Osteoblast (primary cell): ENCODE measurements around the gene POLD1. TPM values are rescaled to one million over a fixed set of nuclear protein-coding genes. Genes with fewer than 3 reads are reported as not detected.

ENCODE experiments used
- DNase-seq: peaks from one replicate; pipeline ENCODE4 v3.0.0; 2011; ENCODE audit warnings: low spot score, mixed read lengths; ENCODE audit not compliant: insufficient read length; ENCODE audit errors: missing footprints
- H2AFZ ChIP-seq: 2 replicates; pipeline ENCODE4 v1.6.0; 2011; ENCODE audit warnings: mild to moderate bottlenecking, low read length
- H3K27ac ChIP-seq: 2 replicates; pipeline ENCODE4 v1.5.1; 2011; ENCODE audit warnings: mild to moderate bottlenecking, low read depth, low read length, moderate library complexity
- H3K27me3 ChIP-seq: 2 replicates; pipeline ENCODE4 v1.6.0; 2012; ENCODE audit warnings: mild to moderate bottlenecking, control low read depth, inconsistent platforms, low read length, moderate library complexity; ENCODE audit not compliant: insufficient read depth
- H3K36me3 ChIP-seq: 2 replicates; pipeline ENCODE4 v1.5.1; 2011; ENCODE audit warnings: mild to moderate bottlenecking, low read length, control low read depth, moderate library complexity; ENCODE audit not compliant: insufficient read depth
- H3K4me1 ChIP-seq: 2 replicates; pipeline ENCODE4 v1.5.1; 2011; ENCODE audit warnings: mild to moderate bottlenecking, low read length, control low read depth, moderate library complexity; ENCODE audit not compliant: insufficient read depth
- H3K4me2 ChIP-seq: 2 replicates; pipeline ENCODE4 v1.6.0; 2011; ENCODE audit warnings: mild to moderate bottlenecking, low read length; ENCODE audit not compliant: insufficient read depth
- H3K4me3 ChIP-seq: fragments of 200-600 bp; sonication (generic); 3 replicates; pipeline ENCODE4 v1.5.1; 2012; ENCODE audit warnings: mild to moderate bottlenecking, low read length, inconsistent platforms; ENCODE audit not compliant: insufficient read depth
- H3K79me2 ChIP-seq: 2 replicates; pipeline ENCODE4 v1.6.0; 2012; ENCODE audit warnings: mild to moderate bottlenecking, low read length, control low read depth, inconsistent platforms; ENCODE audit not compliant: insufficient read depth
- H3K9me3 ChIP-seq: 2 replicates; pipeline ENCODE4 v1.5.1; 2011; ENCODE audit warnings: low read depth, low read length, control low read depth
- H4K20me1 ChIP-seq: 2 replicates; pipeline ENCODE4 v1.6.0; 2012; ENCODE audit warnings: mild to moderate bottlenecking, low read length, control low read depth; ENCODE audit not compliant: insufficient read depth
- CTCF ChIP-seq: IDR thresholded peaks from 2 replicates; pipeline ENCODE4 v1.5.1; 2011; ENCODE audit warnings: mild to moderate bottlenecking, low read depth, low read length, moderate library complexity; ENCODE audit errors: extremely low read depth
- total RNA-seq: library from RNA; depleted of rRNA; stranded (reverse); fragments of >200 nt; gene quantifications from 2 replicates; pipeline ENCODE4 v1.2.3, GENCODE V29; 2012

Gene POLD1
- total RNA-seq, 1 donor: 15.6 TPM

GRCh38 chr19:50406156-50406820 is 22.1 kb downstream of the POLD1 start:
- no peak overlapping the region for H3K4me3 ChIP-seq
- no peaks in the 10 kb centered on the region for H3K27me3 ChIP-seq
- DNase-seq: no peak
- H4K20me1 ChIP-seq: no peaks in the 10 kb centered on the region
- no peak overlapping the region for H3K27ac ChIP-seq
- H3K4me2 ChIP-seq: no peak overlapping the region
- H3K4me1 ChIP-seq: no peaks in the 10 kb centered on the region
- H3K79me2 ChIP-seq: no peaks in the 10 kb centered on the region
- H2AFZ ChIP-seq: no peak overlapping the region
- H3K36me3 ChIP-seq: peaks cover 3% of the 10 kb centered on the region
- H3K9me3 ChIP-seq: no peaks in the 10 kb centered on the region
- TF ChIP-seq CTCF: no peak

GRCh38 chr19:50406829-50407228 is 22.7 kb downstream of the POLD1 start:
- Histone ChIP-seq H3K4me1 (no peaks in the 10 kb centered on the region), H3K4me2 (no peak overlapping the region), H3K27ac (no peak overlapping the region), H3K27me3 (no peaks in the 10 kb centered on the region), H3K79me2 (no peaks in the 10 kb centered on the region), H2AFZ (no peak overlapping the region), H4K20me1 (no peaks in the 10 kb centered on the region), H3K4me3 (no peak overlapping the region), H3K9me3 (no peaks in the 10 kb centered on the region), H3K36me3 (peaks cover 3% of the 10 kb centered on the region)
- TF ChIP-seq CTCF: no peak
- no peak for DNase-seq

GRCh38 chr19:50409347-50409746 is 25.2 kb downstream of the POLD1 start:
- H3K27ac ChIP-seq: no peak overlapping the region
- no peak for TF ChIP-seq CTCF
- H3K79me2 ChIP-seq: no peaks in the 10 kb centered on the region
- no peaks in the 10 kb centered on the region for H3K9me3 ChIP-seq
- H3K4me2 ChIP-seq: no peak overlapping the region
- H3K4me1 ChIP-seq: no peaks in the 10 kb centered on the region
- DNase-seq: no peak
- H2AFZ ChIP-seq: no peak overlapping the region
- H4K20me1 ChIP-seq: no peaks in the 10 kb centered on the region
- H3K27me3 ChIP-seq: no peaks in the 10 kb centered on the region
- H3K4me3 ChIP-seq: no peak overlapping the region
- peaks cover 3% of the 10 kb centered on the region for H3K36me3 ChIP-seq

GRCh38 chr19:50410109-50410508 is 26.0 kb downstream of the POLD1 start:
- Histone ChIP-seq H3K4me3 (no peak overlapping the region), H3K9me3 (no peaks in the 10 kb centered on the region), H4K20me1 (no peaks in the 10 kb centered on the region), H3K4me1 (no peaks in the 10 kb centered on the region), H3K27me3 (no peaks in the 10 kb centered on the region), H3K79me2 (no peaks in the 10 kb centered on the region), H2AFZ (no peak overlapping the region), H3K36me3 (peaks cover 3% of the 10 kb centered on the region), H3K27ac (no peak overlapping the region), H3K4me2 (no peak overlapping the region)
- DNase-seq: no peak
- TF ChIP-seq CTCF: no peak
